GM12892 (cell line): ENCODE results near the gene ZSWIM6.

ENCODE experiments used
- POLR2A ChIP-seq: IDR thresholded peaks from 2 replicates; pipeline ENCODE4 v1.6.1; 2011; ENCODE audit warnings: low read depth, low read length, control low read depth
- POLR2AphosphoS5 ChIP-seq: IDR thresholded peaks from 2 replicates; pipeline ENCODE4 v1.6.1; 2011; ENCODE audit warnings: low read depth, low read length, control low read depth
- TAF1 ChIP-seq: IDR thresholded peaks from 2 replicates; pipeline ENCODE4 v1.6.1; 2011; ENCODE audit warnings: low read depth, mild to moderate bottlenecking, control low read depth, low read length, borderline replicate concordance

DNA sequence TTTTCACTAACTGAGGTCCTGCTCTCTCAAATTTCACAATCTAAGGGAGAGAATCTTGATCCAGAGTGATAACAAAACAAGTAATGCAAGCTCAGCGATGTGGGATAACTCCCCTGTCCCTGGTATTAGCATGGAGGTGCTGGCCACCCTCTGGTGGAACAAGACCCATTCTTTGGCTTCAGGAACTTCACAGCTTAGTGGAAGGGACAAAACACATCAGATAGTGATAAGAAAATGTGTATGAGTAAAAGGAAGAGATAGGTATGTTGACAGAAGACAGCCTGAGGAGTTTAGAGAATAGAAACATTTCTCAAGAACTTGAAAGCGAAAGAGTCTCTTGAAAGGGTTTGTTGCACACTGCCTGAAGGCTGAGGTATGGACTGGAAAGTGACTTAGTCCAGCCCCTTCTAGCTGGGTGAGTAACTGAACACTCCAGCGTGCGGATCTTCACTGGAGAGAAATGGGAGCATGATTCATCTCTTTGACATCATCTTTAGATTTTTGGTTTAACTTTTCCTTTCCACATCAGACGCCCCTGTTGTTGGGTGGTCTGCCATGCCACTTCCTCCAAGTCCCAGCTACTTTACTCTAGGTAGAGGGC, 25.4 kb upstream of the ZSWIM6 start:
- TF ChIP-seq POLR2A (no peak), POLR2AphosphoS5 (no peak), TAF1 (no peak)
